HG02970 (cell line): ENCODE results near the gene RHOG.
"Not testable (repeated sequence)": the region's sequence is repeated elsewhere in the genome, so short reads cannot be mapped to it uniquely, and the experiment has no call there.

Experiments
- ATAC-seq: cut with Tn5 transposase; IDR thresholded peaks from one replicate; pipeline ENCODE4 v1.9.1; 2021; ENCODE audit warnings: mild to moderate bottlenecking, moderate library complexity, moderate number of reproducible peaks; ENCODE audit not compliant: unreplicated experiment, low FRiP score

Gene RHOG

DNA sequence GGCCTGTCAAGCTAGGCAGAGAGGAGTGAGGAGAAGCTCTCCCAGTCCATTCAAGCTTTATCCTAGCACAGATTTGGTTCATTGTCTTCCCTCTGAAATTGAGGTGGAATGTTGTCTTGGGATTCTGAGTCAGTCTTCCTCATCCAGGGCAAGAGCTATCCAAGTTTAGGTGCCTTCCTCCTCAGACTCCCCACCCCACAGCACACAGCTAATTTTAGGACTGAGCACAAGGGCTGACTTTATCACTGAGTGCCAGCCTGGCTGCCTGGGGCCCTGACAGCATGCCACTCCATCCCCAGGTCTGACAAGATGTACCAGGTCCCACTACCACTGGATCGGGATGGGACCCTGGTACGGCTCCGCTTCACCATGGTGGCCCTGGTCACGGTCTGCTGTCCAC lies 29.8 kb downstream of the RHOG start:
- ATAC-seq: no peak

GRCh38 chr11:3810446-3810845 lies 30.3 kb downstream of the RHOG start:
- ATAC-seq: no peak

- ATAC-seq: no peak
Observed at GRCh38 chr11:3809624-3809928, 31.2 kb downstream of the RHOG start.

DNA sequence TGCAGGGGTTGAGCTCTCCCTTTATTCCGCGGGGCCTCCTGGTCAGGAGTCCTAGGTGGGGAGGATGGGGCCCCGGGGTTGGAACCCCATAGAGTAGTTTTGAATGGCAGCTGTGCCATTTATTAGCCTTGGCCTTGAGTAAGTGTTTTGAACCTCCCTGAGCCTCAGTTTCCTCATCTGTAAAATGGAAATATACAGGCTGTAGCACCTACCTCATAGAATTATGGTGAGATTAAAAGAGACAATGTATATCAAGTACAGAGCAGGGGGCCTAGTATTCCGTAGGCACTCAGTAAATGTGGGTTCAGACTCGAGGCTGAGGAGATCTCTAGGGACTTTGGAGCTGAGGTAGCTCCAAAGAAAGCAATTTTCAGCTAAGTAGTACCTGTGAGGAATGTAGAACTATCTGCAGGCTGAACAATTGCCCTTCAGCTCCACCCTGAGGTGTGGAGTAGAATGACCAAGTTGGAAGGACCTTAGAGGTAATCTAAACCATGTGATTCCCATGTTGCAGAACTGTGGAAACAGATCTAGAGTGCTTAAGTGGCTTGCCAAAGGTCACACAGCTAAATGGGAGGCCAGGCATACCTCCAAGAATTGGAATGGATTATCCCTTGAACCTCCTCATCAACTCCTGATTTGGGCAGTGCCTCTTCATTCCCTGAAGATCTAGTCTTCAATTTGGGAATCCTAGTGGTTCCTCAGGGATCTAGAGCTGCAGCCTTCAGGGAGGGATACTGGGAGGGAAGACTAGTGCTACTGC lies 31.7 kb downstream of the RHOG start:
- no peak for ATAC-seq

GRCh38 chr11:3807909-3808860 lies 32.6 kb downstream of the RHOG start, which contains the start of gene PGAP2:
PGAP2 (plus strand) TSS chr11:3808560; CDS start chr11:3811260, 2,700 bp downstream.
- ATAC-seq: no peak

DNA sequence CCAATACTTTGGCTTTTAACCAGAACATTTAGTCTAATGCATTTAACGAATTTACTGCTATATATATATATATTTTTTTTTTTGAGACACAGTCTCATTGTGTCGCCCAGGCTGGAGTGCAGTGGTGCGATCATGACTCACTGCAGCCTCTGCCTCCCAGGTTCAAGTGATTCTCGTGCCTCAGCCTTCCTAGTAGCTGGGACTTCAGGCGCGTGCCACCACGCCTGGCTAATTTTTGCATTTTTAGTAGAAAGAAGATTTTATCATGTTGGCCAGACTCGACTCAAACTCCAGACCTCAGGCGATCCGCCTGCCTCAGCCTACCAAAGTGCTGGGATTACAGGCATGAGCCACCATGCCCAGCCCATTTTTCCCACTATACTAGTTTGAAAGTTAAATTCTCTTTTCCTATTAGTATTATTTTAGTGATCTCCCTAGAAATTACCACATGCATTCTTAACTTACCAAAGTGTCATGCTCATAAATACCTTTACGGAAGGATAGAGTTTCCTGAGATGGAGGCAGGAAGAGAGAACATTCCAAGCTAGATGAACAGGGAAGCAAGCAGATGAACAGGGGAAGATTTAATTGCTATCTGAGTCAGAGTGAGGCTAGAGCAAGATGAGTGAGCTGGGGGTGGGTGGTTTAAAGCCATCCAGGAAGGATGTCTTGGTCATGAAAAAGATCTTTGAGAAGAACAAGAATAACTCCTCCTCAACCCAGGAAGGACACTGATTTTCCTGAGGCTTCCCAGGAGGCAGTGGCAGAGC lies 36.8 kb downstream of the RHOG start:
- no peak for ATAC-seq

DNA sequence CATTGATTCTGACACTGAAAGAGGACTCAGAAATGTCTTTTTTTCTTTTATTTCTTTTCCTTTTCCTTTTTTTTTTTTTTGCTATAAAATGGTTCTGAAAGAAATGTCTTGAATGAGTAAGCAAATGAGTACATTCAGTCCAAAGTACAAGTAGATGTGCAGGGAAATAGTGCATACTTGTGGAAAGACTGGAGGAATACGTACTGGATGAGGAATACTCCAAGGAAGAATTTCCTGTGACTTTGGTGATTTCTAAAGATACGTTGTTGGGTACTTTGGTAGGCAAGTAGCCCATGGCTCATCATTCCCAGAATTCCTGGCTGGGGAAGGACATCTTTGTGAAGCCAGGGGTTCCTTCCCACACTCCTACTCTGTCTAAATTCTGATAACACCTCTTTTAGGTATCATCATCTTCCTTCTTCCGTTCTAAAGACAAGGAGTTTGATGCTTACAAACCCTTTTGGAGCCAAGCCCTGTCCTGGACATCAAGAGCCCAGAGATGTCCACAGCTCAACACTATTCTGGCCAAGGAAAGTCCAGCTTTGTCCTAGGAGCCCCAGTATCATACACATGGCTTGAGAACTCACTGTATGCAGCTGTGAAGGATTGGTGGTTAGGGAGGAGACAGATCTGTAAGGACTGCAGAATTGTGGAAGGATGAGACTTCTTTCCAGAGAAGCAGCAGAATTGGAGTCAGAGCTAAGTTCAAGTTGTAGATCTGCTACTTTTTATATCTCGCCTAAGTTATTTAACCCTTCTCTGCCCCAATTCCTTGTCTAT lies 38.6 kb downstream of the RHOG start:
- no peak for ATAC-seq

DNA sequence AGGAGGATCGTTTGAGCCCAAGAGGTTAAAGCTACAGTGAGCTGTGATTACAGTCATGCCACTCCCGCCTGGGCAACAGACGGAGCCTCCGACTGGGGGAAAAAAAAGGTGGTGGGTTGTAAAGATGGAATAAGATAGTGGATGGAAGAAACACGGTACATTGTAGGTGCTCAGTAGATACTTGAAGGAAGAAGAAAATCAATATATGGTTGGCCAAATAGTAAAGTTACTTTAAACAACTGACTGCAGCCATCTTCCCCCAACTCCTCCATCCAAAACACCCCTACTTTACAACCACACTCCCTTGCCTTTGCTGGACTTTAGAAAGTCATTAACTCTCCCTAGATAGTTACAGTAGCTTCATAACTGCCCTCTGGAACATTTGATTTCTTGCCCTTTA lies 40.9 kb downstream of the RHOG start:
- ATAC-seq: no peak

DNA sequence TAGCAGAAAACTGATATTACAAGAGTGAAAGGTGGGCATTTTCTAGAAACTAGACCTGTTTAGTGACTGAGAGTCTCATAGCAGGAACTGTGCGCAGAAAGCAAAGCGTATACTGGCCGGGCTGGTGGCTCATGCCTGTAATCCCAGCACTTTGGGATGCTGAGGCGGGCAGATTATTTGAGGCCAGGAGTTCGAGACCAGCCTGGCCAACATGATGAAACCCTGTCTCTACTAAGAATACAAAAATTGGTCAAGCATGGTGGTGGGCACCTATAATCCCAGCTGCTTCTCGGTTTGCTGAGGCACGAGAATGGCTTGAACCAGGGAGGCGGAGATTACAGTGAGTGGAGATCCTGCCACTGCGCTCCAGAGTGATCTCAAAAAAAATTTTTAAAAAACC lies 41.6 kb downstream of the RHOG start:
- no peak for ATAC-seq

- peak; percentile 94 for ATAC-seq
Observed at GRCh38 chr11:3797329-3798090, 43.2 kb downstream of the RHOG start, which contains the start of gene NUP98. NUP98 (minus strand) TSS chr11:3797554; CDS start chr11:3782117, 15,437 bp downstream.

- no peak for ATAC-seq
Observed at GRCh38 chr11:3796801-3797328, 43.9 kb downstream of the RHOG start.

GRCh38 chr11:3796346-3796745 lies 44.4 kb downstream of the RHOG start:
- no peak for ATAC-seq

DNA sequence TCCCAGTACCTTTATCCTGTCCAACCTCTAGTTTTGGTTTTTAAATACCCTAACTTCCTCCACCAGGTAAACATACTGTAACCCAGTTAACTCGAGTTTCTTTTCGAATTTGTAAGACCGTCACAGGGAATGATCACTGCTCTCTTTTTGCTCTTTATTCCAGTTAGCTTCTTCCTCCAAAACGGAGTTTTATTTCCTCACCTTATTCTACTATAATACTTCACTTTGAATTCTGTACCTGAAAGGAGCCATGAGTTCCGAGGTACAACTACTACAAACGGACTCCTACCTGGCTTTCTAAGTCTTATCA lies 44.8 kb downstream of the RHOG start:
- ATAC-seq: no peak

GRCh38 chr11:3795131-3796001 lies 45.4 kb downstream of the RHOG start:
- ATAC-seq: no peak

GRCh38 chr11:3794387-3794786 lies 46.4 kb downstream of the RHOG start:
- not testable (repeated sequence) for ATAC-seq

- ATAC-seq: no peak
Observed at GRCh38 chr11:3786781-3787428, 53.9 kb downstream of the RHOG start.

- ATAC-seq: no peak
Observed at GRCh38 chr11:3783611-3784010, 57.1 kb downstream of the RHOG start.

DNA sequence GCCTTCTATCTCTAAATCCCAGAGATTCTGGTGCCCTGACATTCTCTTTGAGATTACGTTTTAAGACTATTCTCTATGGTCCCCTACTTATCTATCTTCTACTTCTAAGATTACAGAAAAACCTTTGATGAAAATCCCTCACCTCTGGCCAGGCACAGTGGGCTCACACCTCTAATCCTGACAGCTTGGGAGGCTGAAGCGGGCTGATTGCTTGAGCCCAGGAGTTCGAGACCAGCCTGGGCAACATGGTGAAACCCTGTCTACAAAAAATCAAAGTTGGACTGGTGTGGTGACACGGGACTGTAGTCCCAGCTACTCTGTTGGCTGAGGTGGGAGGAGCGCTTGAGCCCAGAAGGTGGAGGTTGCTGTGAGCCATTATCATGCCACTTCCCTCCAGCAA lies 57.8 kb downstream of the RHOG start:
- no peak for ATAC-seq
